ENCODE measurements around the gene NRG4. TPM values are rescaled to one million over a fixed set of nuclear protein-coding genes. Genes with fewer than 3 reads are reported as not detected.
"Not testable (repeated sequence)": the region's sequence is repeated elsewhere in the genome, so short reads cannot be mapped to it uniquely, and the experiment has no call there.

Gene NRG4
- 0.15 and 0.34 TPM in 2 replicates for total RNA-seq (2014; rRNA removed; shearing (Covaris generic))

- peak; percentile 4 for DNase-seq (ENCODE audit: low read depth)
These were observed at the start of gene NRG4 for GRCh38 chr15:76011627-76012551. Gene NRG4 (minus strand): TSS chr15:76012424. CDS start chr15:76011230, 1,194 bp downstream.

DNA sequence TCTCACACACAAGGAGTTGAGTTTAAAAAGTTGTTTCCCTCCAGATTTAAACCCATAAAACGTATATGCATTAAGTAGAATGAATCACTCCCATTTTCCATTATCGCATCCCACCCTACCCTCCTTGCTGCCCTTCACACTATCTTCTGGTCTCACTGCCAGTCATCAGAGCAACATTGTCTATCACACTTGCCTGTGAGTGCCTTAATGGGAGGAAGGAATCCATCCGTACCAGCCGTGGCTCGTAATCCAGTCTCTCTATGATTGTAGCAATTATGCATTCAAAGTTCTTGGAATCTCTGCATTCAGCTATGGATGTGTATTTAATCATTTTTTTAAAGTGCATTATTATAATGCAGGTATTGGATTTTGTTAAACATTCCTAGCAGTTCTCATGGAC lies 49.5 kb upstream of the NRG4 start:
- no peak for DNase-seq (ENCODE audit: low read depth)

- DNase-seq (ENCODE audit: low read depth): no peak
These were observed 48.1 kb upstream of the NRG4 start for GRCh38 chr15:76060118-76060989.

DNA sequence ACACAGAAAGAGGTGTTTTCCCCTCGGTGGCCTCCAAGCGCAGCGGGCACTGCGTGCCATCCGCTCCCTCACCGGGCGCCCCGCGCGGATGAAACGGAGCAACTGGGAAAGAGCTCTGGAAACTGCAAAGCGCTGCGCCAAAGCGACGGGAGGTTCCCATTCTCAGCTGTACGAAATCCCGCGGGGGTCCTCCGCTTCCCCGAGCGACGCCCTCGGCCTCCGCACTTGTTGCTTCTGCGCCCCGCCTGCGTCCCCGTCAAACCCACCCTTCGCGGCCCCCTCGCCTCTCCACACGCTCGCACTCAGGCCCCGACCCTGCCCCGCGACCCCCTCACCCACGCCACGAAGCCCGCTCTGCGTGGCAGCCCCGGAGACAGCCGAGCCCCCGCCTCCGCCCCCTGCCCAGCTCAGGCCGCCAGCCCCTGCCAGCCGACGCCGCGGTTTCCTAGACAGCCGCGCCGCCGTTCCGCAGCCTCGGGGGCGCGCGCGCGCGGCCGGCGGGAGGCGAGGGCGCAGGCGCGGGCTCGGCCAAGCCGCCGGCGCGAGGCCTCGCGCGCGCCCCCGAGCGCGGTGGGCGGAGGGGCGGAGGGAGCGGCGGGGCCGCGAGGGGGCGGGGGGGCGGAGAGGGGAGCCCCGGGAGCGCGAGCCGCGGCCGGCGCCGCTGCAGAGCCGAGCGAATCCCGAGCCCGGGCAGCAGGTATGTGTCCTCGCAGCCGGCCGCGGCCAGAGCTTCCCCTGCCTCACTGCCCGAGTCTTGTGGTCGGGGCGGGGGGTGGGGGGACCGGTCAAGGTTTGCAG lies 47.3 kb upstream of the NRG4 start, which contains the start of gene TMEM266:
Gene TMEM266 (plus strand): TSS at position 666 of the 798 bp plus-strand sequence. CDS start 74,279 bp downstream, outside the sequence.
- peak; percentile 69 for DNase-seq (ENCODE audit: low read depth)

GRCh38 chr15:76058714-76059319 lies 46.6 kb upstream of the NRG4 start:
- peak; percentile 50 for DNase-seq (ENCODE audit: low read depth)

DNA sequence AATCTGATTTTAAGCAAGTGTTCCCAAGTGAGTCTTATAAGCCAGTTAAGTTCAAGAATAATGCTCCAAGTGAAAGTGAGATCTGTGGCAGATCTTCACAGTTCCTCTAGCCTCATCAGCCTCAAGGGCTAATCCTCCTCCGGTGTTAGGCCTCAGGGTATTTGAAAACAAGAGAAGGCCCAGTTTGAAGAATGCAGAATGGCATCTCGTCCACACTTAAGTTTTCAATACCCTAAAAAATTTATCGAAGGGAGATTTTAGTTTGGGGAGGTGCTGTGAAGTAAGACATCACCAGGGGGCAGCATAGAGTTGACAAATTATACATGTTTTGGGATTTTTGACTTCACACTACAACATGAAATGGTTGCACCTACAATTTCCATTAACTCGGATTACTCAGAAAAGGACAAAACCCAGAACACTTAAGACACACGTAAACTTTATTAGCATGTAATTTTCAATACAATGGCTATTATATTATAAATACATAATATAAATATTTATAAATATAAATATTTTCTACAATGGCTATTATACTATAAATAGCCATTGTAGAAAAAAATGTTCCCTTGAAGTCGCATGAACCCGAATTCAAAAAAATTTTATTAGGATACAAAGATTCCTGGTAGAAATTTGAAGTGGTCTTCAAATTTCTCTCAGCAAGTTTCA lies 45.2 kb upstream of the NRG4 start:
- DNase-seq (ENCODE audit: low read depth): peak; percentile 28

GRCh38 chr15:76056931-76057330 lies 44.7 kb upstream of the NRG4 start:
- no peak for DNase-seq (ENCODE audit: low read depth)

GRCh38 chr15:76054201-76054600 lies 42.0 kb upstream of the NRG4 start:
- not testable (repeated sequence) for DNase-seq (ENCODE audit: low read depth)

DNA sequence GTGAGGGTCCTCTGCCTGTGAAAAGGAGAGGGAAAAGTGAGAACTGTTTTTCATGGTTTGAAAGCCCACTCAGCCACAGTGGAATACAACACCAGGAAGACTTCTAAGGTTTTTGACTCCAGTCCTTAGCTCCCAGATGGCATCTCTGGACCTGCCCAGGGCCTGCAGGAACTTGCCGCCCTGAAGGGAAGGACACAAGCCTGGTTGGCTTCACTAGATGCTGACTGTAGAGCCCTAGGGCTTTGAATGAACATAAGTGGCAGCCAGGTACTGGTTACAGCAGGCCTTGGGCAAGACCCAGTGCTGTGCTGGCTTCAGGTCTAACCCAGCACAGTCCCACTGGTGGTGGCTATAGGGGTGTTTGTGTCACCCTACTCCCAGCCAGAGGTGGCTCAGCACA lies 26.3 kb upstream of the NRG4 start:
- DNase-seq (ENCODE audit: low read depth): no peak

DNA sequence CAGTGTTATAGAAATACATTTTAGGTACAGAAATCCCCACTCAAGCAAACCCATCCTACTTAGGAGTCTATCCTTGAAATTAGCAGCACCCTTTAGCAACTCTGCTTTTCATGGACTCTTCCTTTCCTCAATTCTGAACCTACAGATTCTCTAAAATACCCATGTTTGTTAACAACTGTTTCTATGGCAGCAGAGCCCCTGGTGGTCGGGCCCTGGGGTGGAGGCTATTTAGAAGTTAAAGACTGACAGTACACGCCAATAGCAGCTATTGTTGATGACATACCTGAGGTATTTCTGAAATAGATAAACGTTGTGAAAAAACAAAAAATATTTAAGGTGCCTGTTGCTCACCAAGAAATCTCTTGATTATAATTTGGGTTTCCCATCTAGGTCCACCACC lies 23.4 kb upstream of the NRG4 start:
- DNase-seq (ENCODE audit: low read depth): no peak

DNA sequence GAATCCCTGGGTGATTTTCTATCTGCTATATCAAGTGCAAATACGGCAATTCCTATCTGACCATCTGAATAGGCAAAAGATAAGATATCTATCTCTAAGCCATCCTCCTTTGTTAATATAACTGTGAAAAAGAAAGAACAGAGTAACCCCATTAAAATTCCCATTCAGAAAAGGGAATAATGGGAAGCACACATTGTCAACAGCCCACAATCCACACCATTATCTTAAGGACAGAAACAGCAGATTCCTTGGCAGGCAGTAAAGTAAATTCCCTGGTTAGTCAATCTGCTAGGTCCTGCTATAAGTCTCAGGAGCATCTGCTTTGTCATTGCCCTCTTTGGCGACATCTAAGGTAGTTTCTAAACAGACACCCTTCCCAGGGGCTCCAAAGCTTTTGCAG lies 21.9 kb upstream of the NRG4 start:
- no peak for DNase-seq (ENCODE audit: low read depth)

DNA sequence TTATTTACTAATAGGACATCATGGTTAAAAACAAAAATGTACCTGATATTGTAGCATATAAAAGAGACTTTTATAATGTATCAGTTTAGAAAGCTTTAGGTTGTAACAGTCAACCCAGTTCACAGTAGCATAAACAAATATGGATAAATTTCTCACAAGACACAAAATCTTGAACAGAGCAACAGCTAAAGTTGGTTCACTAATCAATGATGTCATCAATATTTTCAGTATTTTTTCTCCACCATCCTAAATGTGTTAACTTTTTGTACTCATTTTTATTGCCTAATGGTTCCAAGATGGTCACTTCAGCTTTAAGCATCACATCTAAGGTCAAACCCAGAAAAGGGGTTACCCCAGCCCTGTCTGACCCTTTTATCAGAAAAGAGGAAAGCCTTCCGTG lies 21.2 kb upstream of the NRG4 start:
- DNase-seq (ENCODE audit: low read depth): no peak

GRCh38 chr15:76032046-76032445 lies 19.8 kb upstream of the NRG4 start:
- DNase-seq (ENCODE audit: low read depth): no peak

DNA sequence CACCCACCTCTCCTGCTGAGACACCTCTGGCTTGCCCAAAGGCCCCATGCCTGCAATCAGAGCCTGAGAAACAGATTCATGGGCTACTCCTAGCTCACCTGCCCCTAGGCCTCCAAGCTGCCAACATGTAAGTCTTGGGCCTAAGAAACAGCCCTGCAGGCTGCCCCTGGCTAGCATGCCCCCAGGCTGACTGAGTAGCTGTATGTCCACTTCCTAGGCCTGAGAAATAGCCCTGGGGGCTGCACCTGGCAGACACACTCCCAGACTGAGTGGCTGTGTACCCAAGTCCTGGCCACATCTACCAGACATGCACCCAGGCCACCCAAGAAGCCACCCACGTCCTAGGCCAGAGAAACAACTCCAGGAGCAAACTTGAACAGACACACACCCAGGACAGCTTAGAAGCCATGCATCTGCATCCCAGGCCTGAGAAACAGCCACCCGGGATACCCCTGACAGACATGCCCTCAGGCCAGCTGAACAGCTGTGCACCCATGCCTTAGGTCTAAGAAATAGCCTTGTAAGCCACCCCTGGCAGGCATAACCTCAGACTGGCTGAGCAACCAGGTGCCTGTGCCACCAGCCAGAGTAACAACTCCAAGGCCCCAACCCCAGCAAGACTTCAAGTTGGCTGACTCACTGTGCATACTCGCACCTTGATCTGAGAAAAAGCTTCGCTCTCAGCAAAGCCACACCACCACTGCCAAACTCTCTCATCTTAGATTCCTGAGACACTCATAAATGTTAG lies 12.0 kb upstream of the NRG4 start:
- no peak for DNase-seq (ENCODE audit: low read depth)

DNA sequence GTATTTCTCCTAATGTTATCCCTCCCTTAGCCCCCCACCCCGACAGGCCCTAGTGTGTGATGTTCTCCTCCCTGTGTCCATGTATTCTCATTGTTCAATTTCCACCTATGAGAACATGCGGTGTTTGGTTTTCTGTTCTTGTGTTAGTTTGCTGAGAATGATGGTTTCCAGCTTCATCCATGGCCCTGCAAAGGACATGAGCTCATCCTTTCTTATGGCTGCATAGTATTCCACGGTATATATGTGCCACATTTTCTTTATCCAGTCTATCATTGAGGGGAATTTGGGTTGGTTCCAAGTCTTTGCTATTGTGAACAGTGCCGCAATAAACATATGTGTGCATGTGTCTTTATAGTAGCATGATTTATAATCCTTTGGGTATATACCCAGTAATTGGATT lies 1.2 kb upstream of the NRG4 start:
- DNase-seq (ENCODE audit: low read depth): not testable (repeated sequence)

DNA sequence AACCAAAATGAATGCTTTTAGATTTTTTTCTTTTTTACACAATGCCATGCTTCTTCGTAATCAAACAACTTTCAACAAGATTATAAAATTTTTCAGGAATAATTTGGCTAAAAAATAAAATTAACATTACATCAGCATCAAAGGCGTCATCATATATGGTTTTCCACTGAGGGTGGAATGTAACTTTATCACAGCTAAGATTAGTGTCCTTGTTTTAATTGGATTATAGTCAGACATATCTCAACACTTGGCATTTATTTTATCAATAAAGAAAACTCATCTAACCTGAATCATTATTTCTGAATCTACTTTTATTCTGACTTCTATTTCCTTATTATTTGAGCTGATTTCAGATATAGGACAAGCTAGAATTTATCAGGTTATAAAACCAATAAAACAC lies 1.6 kb downstream of the NRG4 start:
- DNase-seq (ENCODE audit: low read depth): no peak

GRCh38 chr15:76006136-76006778 lies 6.0 kb downstream of the NRG4 start:
- peak; percentile 5 for DNase-seq (ENCODE audit: low read depth)

DNA sequence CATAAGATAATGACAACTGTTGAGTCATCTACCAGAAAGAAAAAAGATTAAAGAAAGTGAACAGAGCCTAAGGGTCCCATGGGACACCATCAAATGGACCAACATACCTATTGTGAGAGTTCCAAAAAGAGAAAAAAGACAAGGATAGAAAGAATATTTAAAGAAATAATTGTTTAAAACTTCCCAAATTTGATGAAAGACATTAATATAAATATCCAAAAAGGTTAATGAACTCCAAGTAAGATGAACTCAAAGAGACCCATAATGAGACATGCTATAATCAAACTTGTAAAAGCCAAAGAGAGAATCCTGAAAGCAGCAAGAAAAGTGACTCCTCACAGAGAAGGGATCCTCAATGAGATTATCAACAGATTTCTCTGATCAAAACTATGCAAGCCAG lies 8.9 kb downstream of the NRG4 start:
- no peak for DNase-seq (ENCODE audit: low read depth)

- no peak for DNase-seq (ENCODE audit: low read depth)
These were observed 16.6 kb downstream of the NRG4 start for GRCh38 chr15:75995611-75996010.
